SHP77 treated with DMSO at 0.1 percent for 48 hours (cell line): Measurements from ENCODE around the gene PGM1.

Experiments
- DNase-seq: peaks from one replicate; lab custom pipeline; 2025; lab: John Stamatoyannopoulos, UW

The PGM1 gene

DNA sequence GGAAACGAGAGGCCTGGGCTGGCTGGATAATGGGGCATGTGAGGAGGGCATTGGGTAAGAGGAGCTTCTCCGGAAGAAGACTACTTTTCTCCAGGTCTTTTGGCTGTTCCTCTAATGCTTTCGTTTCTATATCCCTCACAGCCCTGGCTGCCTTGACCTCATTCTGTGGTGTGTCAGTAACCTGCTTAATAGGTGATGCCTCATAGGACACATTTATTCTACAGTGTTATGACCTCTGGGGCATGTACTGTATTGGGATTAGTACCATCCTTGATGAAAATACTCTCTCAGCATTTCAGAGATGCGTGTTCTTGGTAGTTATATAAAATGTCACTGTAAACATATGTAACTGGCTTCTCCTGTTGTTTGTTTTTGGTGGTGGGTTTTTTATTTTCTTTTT is 40.1 kb downstream of the PGM1 start:
- no peak for DNase-seq

- no peak for DNase-seq
Measured at GRCh38 chr1:63634471-63634870, 41.3 kb downstream of the PGM1 start.

DNA sequence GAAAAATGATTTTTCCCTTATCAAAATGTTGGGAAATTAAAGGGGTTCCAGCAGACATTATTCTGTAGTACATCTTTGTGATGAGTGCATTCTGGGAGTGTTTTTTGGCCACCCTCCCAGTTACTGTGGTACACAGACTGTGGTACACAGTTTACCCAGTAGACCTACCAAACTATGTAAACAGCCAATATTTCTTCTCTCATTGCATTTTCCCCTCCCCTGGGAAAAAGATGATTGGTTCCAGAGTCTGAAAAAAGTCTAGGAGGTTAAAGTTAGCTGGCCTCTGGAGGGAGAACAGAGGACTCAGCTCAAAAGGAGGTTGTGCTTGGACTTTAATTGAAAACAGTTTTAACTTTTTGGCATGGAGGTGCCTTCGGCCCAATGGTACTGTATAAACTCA is 42.5 kb downstream of the PGM1 start:
- no peak for DNase-seq

DNA sequence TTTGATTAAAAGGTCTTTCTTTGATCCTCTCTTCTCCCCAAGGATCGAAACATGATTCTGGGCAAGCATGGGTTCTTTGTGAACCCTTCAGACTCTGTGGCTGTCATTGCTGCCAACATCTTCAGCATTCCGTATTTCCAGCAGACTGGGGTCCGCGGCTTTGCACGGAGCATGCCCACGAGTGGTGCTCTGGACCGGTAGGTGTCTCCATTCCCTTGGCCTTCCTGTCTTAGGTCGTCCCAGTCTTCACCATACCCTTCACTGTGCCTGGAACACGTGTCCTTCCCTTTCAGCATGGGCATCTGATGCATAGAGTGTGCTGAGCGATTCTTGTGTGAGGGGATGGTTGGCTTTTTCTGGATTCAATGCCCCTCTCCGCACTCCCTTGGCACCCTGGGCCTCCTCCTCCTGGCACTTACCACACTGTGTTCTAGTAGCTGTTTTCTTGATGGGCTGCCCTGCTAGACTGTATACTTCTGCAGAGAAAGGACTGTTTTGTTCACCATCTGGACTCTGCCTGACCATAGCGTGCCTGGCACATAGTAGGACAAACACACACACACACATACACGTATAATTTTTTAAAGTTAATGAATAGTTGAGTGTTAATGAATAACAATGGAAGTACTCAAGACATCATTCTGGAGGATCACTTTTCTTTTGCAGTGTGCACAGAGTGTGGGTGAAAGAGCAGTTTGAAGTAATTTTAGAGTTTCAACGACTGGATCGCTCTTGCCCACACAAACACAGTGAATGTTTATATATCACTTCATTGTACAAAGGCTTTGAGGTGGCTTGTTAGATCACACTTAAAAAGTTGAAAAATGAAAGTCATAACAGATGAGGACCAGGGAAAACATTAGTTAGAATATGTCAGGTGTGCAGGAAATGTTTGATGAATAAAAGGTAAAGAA is 43.2 kb downstream of the PGM1 start:
- no peak for DNase-seq

DNA sequence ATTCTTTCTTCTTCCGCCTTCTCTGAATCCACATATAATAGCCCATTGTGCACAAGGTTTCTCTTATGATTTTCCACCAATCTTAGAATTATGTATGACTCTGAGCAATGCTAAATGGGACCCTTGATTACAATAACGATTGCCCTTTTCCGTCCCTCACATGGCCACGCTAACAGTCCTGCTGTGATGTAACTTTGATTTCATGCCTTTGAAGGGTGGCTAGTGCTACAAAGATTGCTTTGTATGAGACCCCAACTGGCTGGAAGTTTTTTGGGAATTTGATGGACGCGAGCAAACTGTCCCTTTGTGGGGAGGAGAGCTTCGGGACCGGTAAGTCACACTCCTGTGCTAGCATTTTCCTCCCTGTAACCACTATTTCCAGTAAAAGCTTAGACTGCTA is 45.3 kb downstream of the PGM1 start:
- no peak for DNase-seq

GRCh38 chr1:63638875-63639274 is 45.7 kb downstream of the PGM1 start:
- no peak for DNase-seq

DNA sequence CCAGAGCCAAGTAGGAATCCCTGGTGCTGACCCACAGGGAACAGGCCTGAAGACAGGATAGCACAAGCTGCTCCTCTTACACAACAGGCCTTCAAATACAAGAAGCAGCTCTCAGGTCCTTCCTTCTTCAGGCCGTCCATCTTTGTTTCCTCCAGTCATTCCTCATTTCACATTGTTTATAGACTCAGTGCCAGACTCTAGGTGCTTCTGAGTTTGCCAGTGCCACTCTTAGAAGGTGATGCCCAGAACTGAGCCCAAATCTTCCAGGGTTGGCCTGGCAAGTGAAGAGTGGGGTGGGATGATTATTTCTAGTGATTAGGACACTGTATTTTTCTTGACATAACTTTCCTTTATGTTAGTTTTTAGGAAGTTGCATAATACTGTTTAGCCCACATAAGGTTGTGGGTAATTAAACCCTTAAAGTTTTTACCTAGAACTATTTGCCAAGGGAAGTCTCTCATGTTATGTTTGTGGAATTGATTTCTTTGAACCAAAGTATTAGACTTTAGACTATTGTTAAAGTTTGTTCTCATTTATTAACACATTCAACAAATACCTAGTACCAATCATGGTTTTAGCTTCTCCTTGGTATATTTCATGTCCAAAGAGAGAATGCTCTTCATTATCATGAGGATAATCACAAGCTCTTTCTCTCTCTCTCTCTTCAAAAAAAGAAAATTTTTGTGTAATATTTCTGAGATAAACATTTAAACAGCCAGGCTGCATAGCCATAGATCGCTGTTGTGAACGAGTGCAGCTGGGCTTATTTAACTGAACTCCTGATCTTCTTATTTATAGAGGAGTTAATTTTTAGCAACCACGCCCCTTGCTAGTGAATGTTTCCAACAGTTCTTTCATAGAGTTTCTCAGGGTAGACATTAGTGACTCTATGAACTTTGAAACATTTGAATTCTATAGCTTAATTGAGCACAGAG is 47.7 kb downstream of the PGM1 start:
- DNase-seq, result no peak

GRCh38 chr1:63641615-63642014 is 48.4 kb downstream of the PGM1 start:
- no peak for DNase-seq

DNA sequence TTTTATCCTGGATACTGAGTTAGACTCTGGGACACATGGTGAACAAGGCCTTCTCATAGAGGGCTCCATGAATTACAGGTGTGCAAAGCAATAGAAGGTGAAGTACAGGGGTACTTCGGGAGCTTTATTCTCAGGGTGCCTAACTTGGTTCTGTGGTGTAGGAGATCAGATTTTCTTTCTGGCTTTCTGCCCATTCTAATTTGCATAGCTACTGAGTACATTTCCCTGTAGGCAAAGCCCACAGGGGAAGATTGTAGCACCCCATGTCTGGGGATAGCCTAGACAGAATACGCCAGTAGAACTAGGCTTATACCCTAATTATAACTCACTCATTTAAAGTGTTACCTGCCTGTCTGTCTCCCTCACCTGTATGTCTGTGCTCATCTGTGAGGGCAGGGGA is 49.7 kb downstream of the PGM1 start:
- no peak for DNase-seq

- no peak for DNase-seq
Measured at GRCh38 chr1:63643517-63643916, 50.3 kb downstream of the PGM1 start.

DNA sequence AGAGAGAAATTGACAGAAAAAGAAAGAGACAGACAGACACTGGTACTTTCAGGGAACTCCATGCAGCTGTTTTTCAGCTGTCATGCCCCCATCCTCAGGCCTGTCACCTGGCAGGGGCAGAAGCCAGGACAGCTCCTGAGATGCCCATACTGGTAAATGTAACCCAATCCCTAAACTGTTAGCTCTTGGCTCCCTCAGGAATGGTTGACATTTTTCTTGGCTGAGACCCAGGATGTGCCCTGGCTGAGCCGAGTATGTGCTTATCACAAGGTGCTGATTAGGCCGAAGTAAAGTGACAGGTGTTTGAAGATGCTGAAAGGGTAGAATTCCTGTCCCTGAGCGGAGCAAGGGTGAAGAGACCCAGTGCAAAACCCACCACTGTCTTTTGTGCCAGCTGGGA is 50.7 kb downstream of the PGM1 start:
- DNase-seq, result peak; percentile 19

GRCh38 chr1:63645317-63645716 is 52.1 kb downstream of the PGM1 start:
- no peak for DNase-seq

DNA sequence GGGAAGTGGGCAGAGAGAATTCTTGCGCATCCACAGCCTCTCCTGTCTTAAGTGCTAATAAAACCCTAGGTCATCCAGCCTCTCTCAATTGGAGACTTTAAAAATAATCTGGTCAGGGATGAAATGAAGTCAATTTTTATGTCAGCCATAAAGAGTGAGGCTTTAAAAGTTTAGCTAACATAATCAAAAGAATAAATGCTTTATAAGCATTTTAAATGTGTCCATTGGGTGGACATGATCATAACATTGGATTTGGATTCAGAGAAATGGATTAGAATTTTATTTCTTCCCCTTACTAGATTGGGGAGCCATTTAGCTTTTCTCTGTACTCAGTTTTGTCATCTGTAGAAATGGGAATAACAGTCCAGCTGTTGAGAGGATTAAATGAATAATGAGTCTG is 55.5 kb downstream of the PGM1 start:
- no peak for DNase-seq

GRCh38 chr1:63651161-63651701 is 58.0 kb downstream of the PGM1 start:
- DNase-seq, result no peak

DNA sequence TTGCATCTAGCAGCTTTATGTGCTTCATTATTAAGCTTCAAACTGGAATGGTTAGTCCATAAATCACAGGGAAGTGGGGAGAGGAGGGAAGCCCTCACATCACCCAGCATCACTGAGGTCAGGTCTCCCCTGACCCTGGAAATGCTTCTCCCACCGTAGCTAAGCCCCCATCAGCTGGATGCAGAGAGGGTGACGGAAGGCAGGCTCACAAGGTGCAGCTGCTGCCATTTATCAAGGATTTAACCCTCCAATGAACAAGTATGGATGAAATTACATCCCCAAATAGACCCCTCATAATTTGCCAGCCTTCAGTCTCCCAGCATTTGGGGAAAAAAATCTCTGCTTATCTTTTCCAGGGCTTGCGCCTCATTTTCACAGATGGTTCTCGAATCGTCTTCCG is 60.8 kb downstream of the PGM1 start:
- DNase-seq, result no peak

- no peak for DNase-seq
Measured at GRCh38 chr1:63659448-63659847, 66.2 kb downstream of the PGM1 start.

GRCh38 chr1:63662056-63662836 is 69.0 kb downstream of the PGM1 start:
- DNase-seq, result no peak

DNA sequence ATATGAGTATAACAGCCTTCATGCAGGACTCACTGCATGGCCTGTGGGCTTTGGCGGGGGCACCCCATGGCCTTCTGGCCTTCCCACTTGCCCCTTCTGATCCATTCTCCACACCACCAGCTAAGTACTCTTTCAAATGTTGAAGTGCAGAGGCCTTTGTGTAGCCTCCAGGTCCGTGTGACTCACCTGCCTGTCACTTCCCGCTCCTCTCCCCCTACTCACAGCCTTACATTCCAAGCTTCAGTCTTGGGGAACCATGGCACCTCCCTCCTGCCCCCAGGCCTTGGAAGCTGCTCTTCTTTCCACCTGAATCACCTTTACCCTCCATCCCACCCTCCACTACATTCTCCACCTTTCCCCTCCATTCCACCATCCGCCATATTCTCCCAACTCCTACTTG is 69.6 kb downstream of the PGM1 start:
- DNase-seq, result no peak

- no peak for DNase-seq
Measured at GRCh38 chr1:63663301-63663700, 70.1 kb downstream of the PGM1 start.

DNA sequence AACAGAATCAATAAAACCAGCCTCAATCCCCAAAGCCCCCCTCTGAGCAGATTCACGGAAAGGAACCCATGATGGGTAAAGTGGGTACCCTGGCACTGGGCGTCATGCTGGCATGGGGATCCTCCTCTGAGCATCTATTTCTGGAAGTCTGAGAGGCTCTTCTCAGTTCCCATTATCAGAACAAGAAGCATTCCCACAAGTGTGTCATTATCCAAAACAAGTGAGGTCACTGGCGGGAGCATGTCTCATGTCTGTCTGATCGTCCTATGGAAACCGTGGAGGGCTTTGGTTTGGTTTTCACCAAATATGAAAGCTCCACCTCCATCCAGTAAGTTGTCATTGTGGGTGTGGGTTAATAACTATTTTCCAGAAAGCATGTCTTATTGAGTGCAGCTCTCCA is 70.7 kb downstream of the PGM1 start:
- no peak for DNase-seq

- DNase-seq, result no peak
Measured at GRCh38 chr1:63664742-63665141, 71.5 kb downstream of the PGM1 start.

- DNase-seq, result no peak
Measured at GRCh38 chr1:63665410-63665809, 72.2 kb downstream of the PGM1 start.
